HG03097 (cell line): Measurements from ENCODE around the gene KIAA1671.
"Not testable (repeated sequence)": the region's sequence is repeated elsewhere in the genome, so short reads cannot be mapped to it uniquely, and the experiment has no call there.

Experiments
- ATAC-seq: cut with Tn5 transposase; IDR thresholded peaks from one replicate; pipeline ENCODE4 v1.9.1; 2021; ENCODE audit not compliant: unreplicated experiment, low FRiP score

The KIAA1671 gene

DNA sequence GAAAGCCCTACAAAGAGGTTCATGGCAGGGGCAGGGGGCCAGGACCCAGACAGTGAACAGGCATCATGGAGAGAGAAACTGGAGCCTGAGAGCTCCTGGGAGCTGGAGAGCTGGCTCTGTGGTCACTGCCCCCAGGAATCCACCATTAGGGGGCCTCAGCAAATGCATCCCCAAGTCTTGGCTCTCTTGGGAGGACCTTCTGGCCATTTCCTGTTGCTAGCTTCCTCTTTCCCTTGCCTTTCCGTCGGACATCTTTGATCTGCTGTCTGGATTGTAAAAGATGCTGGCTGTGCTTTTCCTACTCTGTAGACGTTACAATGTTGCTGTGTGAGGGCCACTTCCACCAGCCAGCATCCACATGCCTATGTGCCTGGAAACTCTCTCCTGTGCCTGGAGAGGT lies 259.8 kb downstream of the KIAA1671 start:
- ATAC-seq = no peak

DNA sequence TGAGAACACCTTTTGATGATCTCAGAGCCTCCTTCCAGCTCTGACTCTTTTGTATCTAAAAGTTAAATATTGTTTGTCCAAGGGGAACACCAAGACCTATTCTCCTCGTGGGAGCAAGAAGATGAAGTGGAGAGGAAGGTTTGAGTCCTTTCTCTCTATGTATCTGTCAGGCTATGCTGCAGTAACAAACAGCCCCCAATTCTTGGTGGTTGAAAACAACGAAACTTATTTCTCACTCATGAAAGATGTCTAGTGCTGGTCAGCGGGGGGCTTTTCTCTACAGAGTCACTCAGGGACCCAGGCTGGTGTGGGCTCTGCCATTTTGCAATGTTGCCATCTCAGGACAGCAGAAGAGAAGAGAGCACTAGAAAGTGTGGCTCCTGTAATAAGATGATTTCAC lies 260.7 kb downstream of the KIAA1671 start:
- no peak for ATAC-seq

DNA sequence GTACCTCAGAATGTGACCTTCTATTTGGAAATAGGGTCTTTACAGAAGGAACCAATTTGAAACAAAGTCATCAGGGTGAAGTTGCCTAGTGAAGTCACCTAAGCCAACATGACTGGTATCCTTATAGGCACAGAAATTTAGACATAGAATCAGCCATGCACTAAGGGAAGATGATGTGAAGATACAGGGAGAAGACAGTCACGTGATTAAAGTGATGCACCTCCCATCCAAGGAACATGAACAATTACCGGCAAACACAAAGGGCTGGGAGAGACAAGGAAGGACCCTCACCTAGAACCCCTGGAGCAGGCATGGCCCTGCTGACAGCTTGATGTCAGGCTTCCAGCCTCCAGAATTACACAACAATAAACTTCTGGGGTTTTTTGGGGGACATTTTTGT lies 263.7 kb downstream of the KIAA1671 start:
- no peak for ATAC-seq

DNA sequence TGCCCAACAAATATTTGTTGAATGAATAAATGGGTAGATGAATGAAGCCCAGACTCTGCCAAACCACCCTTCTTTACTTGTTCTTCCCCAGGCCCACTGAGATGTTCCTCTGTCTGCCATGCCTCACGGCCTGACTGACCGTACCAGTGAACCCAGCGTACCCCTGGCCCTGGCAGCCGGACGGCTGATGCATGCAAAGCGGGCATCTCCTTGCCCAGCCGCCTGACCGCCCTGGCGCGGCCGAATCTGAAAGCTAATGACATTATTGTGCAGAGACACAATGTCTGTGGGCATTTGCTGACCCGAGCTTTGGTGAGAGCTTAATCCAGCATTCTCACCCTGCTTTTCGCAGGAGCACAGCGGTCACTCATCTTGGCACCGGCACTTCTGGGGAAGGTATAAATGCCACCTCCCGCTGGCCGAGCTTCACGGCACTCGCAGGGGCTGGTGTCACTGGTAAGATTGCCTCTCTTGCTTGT lies 266.7 kb downstream of the KIAA1671 start, which contains the start of gene CRYBB2:
TSS of gene CRYBB2 (plus strand) at position 429 of the 479 bp plus-strand sequence. CDS start 1,791 bp downstream, outside the sequence.
- ATAC-seq = no peak

DNA sequence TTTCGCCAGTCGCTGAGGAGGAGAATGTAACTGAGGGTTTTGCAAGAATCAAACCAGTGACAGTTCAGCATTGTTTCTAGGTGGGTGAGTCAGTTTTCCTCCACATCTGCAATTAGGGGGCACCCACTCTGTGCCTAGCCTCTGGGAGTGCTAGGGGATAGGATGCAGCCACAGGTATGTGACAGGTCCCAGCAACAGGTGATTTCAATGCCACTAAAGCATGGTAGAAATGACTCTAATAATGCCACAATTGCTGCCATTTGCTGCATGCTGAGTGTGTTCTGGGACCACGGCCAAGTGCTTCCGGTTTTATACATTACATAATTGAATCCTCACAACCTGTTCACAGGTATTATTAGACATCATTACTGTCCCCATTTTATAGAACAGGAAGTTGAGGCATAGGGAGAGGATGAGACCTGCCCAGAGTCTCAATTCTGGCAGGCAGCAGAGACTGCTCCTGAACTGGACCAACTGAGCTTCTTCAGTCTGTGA lies 267.5 kb downstream of the KIAA1671 start:
- no peak for ATAC-seq

DNA sequence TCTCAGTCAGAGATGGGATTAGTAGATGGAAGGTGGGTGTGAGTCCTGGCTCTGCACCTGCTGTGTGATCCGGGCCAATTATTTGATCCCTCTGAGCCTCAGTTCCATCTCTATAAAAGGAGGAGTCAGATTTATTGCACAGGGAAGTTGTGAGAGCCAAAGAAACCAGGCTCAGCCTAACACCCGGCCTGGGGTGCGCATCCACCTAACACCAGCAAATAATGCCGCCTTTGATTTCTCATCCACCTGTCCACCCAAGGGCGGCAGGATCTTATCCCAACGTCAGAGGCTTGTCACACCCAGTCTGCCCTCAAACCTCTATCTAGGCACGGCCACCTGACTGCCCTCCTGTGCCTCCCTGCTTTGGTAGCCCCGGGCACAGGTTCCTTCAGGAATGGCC lies 269.3 kb downstream of the KIAA1671 start:
- ATAC-seq = no peak

DNA sequence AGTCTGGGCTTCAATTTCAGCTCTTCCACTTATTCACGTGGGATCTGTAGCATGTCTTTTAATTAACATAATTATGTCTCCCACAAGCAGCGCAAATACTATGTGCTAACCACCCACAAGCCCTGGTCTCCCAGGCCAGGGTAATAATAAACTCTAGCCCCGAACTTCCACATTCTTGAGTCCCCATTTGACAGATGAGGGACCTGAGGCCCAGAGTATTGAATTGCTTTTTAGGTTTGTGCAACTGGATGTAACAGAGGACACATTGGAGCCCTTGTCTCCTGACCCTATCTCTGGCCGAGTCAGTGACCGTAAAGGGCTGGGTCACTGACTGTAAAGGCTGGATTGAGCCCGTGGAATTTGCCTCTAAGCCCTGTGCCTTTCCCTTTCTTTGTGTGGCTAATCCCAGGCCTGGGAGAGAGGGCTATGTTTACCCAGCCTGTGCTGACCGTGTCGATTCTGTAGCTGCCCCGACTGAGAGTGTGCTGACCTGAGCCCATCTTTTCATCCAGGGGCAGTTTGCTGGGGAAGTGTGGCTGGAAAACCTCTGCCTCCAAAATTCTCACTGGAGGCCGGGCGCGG lies 270.8 kb downstream of the KIAA1671 start:
- ATAC-seq = no peak

DNA sequence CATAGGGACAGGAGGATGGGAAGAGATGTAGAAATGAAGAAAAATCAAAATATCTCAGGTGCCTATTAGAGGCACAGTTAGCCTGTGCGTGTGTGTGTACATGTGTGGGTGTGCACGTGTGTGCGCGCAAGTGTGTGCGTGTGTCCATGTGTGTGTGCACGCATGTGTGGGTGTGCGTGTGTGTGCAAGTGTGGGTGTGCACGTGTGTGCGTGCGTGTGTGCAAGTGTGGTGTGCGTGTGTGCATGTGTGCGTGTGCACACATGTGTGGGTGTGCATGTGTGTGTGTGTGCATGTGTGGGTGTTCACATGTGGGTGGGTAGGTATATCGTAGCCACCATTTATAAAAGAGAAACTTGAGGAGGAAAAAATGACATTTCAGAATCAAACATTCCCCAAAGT lies 276.3 kb downstream of the KIAA1671 start:
- ATAC-seq = no peak

DNA sequence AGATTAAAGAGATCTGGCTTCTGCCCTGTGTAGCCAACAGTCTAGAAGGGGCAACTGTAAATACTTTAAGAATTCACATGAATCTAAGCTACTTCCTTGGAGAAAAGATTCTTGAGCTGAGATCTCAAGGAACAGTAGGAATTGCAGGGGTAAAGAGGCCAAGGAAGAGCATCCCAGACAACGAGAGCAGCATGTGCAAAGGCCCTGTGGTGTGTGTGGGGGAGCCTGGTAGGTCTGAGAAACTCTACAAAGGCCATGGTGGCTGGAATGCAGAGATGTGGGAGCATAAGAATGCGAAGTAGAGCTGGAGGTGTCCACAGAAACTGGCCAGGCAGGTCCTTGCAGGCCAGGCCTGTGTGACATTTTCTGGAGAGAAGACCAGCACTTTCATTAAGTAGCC lies 278.2 kb downstream of the KIAA1671 start:
- not testable (repeated sequence) for ATAC-seq

DNA sequence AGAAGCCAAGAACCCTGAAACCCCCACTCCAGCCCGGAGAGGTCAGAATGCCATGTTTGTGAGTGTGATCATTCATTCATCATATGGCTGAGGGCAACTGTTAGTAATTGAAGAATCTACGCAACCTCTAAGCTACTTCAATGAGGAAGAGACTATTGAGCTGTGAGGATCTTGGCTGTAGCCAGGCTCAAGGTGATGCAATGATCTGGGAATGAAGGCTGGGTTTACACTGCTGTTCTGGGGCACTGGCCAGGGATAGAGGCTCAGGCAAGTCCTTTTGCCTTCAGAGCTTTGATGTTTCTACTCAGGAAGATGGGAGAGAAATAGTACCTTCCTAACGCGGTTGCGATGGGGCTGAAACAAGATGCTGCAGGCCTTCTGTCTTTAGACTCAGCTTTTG lies 279.8 kb downstream of the KIAA1671 start:
- no peak for ATAC-seq

DNA sequence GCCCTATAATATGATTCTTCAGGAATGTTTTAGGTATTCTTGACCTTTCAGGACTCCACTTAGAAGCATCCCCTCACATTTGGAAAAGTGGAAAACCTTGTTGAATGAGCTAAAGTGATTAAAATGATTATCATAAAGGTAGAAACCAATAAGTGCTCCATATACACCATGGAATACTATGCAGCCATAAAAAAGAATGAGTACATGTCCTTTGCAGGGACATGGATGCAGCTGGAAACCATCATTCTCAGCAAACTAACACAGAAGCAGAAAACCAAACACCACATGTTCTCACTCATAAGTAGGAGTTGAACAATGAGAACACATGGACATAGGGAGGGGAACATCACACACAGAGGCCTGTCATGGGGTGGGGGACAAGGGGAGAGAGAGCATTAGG lies 281.2 kb downstream of the KIAA1671 start:
- not testable (repeated sequence) for ATAC-seq

DNA sequence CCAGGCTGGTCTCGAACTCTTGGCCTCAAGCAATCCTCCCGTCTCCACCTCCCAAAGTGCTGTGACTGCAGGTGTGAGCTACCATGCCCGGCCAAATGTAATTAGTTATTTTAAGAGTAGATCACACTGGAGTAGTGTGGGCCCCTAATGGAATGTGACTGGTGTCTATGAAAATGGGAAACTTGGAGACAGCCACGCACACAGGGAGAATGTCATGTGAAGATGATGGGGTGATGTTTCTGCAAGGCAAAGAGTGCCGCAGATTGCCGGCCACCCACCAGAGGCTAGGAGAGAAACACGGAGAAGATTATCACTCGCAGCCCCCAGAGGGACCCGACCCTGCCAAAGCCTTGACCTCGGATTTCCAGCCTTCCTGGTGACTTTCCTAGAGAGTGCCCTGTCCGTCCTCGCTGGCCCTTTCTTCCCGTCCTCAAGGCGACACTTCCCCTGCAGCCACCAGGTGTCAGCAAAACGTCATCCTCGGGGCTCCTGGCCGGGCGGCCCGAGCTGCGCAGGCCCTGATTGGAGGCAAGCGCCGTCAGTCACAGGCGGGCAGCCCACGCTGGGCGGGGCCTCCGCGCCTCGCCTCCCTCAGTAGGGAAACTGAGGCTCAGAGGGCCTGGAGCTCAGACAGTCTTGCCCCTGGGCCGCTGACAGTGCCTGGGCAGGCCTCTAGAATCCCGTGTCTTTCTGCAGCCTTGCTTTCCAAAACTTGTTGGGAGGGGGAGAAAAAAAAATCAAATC lies 283.2 kb downstream of the KIAA1671 start:
- no peak for ATAC-seq

DNA sequence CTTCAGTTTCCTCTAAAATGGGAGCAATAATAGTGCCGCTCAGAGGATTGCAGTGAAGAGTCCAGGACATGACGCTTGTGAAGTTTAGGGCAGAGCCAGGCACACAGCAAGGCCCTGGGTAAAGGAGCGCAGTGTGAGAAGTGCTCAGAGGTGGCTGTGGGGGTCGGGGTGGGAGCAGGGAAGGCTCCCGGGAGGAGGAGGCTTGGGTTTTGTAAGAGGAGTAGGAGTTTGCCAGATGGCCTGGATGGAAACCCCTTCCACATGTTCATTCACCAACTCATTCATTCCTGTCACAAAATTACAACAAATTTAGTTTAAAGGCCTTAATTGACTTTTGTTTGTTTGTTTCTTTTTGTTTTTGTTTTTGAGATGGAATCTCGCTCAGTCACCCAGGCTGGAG lies 283.9 kb downstream of the KIAA1671 start:
- no peak for ATAC-seq

DNA sequence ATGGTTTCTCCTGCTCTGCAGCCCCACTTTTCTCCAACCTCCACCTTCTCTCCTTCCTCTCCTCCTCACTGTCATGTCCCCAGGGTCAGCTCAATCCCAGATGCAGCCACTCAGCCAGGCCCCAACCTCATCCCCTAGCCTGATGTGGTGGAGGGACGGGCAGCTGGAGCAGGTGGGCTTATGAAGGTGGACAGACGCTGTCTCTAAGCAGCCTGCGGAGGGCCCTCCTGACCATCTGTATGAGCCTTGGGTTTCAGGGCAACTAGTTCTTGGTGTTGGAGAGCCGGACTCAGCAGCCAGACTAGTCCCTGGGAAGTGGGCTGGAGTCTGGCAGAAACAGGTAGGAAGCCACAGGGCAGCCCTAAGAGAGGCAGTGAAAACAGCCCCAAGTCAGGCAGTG lies 285.0 kb downstream of the KIAA1671 start:
- no peak for ATAC-seq

DNA sequence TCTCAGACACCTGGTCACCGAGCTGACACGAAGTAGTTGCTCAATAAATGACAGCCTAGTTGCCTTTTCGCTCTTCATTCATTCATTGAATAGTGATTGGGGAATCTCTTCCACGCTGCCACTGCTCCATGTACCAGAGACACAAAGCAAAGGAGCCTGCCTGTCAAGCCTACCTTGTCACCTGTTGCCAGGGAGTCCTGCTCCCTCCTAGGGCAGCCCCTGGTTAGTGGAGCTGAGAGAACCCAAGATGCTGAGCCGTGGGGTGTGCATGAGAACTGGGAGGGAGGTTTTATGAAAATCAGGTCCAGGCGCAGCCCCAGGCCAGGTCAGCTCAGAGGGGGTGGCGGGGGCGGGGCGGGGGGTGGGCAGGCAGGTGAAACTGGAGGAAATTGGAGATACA lies 285.5 kb downstream of the KIAA1671 start:
- ATAC-seq = not testable (repeated sequence)
